ENCODE measurements around the gene TXLNG.

- TF ChIP-seq CTCF (IDR thresholded peaks at IDR 0.05) (no peak), POLR2AphosphoS5 (IDR thresholded peaks at IDR 0.05) (no peak)
Measured at GRCh38 chrX:16876696-16877095, 90.4 kb downstream of the TXLNG start.

Measured in upper lobe of left lung (tissue), 4 donors.